Measurements from ENCODE around the gene ORAI1. TPM values are rescaled to one million over a fixed set of nuclear protein-coding genes. Genes with fewer than 3 reads are reported as not detected.

Gene ORAI1
- total and polyA plus RNA-seq, 2 donors (not counting 3 experiments of a cell fraction or from before 2014, with no cell fraction given) = 30.5 to 65.4 TPM

DNA sequence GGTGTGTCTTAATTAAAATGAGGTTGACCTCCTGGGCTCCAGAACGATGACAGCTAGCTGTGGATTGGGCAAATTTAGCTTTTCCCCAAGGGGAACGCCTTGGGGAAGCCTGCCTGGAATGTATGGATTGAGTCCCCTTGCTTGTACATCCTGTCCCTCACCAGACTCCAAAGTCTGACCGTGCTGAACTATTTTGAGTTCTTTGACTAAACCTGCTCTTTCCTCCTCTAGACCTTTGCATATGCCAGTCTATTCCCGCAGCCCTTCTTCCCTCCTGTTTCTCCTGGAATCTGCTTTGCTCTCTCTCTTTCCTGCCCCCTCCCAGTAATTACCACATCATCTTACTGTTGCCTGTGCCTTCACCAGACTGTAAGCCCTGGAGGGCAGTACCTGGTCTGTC lies 34.0 kb upstream of the ORAI1 start:
- Histone ChIP-seq H3K36me3 (ENCODE audit: control insufficient read depth in 2 of 2, extremely low read depth in 1 of 2, insufficient read depth in 2 of 2, low read length in 2 of 2) (no peaks in the 10 kb centered on the region), H3K79me2 (ENCODE audit: control insufficient read depth, insufficient read depth, low read length) (no peaks in the 10 kb centered on the region), H3K9me1 (replicated peaks; ENCODE audit: control insufficient read depth, extremely low read depth, insufficient read depth, low read length) (no peaks in the 10 kb centered on the region), H4K20me1 (replicated peaks; ENCODE audit: control insufficient read depth, extremely low read depth, insufficient read depth, low read length) (no peaks in the 10 kb centered on the region), H3K4me1 (ENCODE audit: control insufficient read depth, extremely low read depth, insufficient read depth, low read length) (peaks cover 4% of the 10 kb centered on the region), H3K9ac (replicated peaks; ENCODE audit: extremely low read depth, insufficient read depth, low read length) (no peak overlapping the region), H2AFZ (ENCODE audit: low read depth, low read length) (no peak overlapping the region), H3K27ac (ENCODE audit: insufficient read depth, low read depth, low read length) (no peak overlapping the region), H3K27me3 (ENCODE audit: control insufficient read depth in 2 of 2, insufficient read depth in 2 of 2, low read length in 2 of 2) (no peaks in the 10 kb centered on the region), H3K4me3 (replicated peaks in 1 of 3; ENCODE audit: insufficient read depth in 1 of 3, low read depth in 1 of 3, low read length in 3 of 3) (no peak overlapping the region), H3K4me2 (ENCODE audit: insufficient read depth, low read length) (no peak overlapping the region), H3K9me3 (replicated peaks; ENCODE audit: control insufficient read depth, insufficient read depth, low read length) (no peaks in the 10 kb centered on the region)
- intact Hi-C loops (cut with micrococcal nuclease) (no loop called here), dilution Hi-C loops (cut with MboI; ENCODE audit: extremely low pct_ligation_motif_present, low sequenced_read_pairs) (no loop called here)
- DNase-seq (ENCODE audit: low read depth, low spot score) = no peak
- TF ChIP-seq GATA2 (IDR thresholded peaks at IDR 0.05; ENCODE audit: insufficient read depth, insufficient read length, low read depth, low read length) (no peak), JUN (IDR thresholded peaks at IDR 0.05; ENCODE audit: borderline replicate concordance, insufficient read depth, insufficient read length, low read depth) (no peak), MYC (IDR thresholded peaks at IDR 0.05; ENCODE audit: low read depth, low read length) (no peak), POLR2A (IDR thresholded peaks at IDR 0.05; ENCODE audit: low read depth, low read length) (no peak), EZH2 (IDR thresholded peaks at IDR 0.05; ENCODE audit: borderline replicate concordance, low read depth, low read length, severe bottlenecking) (no peak), FOS (IDR thresholded peaks at IDR 0.05; ENCODE audit: borderline replicate concordance, insufficient read depth, low read length) (no peak), POLR2AphosphoS5 (IDR thresholded peaks at IDR 0.05; ENCODE audit: insufficient read depth, low read depth, low read length) (no peak)
- TF ChIP-seq, protein P1, sequence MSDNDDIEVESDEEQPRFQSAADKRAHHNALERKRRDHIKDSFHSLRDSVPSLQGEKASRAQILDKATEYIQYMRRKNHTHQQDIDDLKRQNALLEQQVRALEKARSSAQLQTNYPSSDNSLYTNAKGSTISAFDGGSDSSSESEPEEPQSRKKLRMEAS (IDR thresholded peaks at IDR 0.05; ENCODE audit: insufficient read depth, insufficient read length) = no peak
- TF ChIP-seq, protein P2, sequence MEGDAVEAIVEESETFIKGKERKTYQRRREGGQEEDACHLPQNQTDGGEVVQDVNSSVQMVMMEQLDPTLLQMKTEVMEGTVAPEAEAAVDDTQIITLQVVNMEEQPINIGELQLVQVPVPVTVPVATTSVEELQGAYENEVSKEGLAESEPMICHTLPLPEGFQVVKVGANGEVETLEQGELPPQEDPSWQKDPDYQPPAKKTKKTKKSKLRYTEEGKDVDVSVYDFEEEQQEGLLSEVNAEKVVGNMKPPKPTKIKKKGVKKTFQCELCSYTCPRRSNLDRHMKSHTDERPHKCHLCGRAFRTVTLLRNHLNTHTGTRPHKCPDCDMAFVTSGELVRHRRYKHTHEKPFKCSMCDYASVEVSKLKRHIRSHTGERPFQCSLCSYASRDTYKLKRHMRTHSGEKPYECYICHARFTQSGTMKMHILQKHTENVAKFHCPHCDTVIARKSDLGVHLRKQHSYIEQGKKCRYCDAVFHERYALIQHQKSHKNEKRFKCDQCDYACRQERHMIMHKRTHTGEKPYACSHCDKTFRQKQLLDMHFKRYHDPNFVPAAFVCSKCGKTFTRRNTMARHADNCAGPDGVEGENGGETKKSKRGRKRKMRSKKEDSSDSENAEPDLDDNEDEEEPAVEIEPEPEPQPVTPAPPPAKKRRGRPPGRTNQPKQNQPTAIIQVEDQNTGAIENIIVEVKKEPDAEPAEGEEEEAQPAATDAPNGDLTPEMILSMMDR (IDR thresholded peaks at IDR 0.05; ENCODE audit: extremely low read depth in 1 of 2, insufficient read depth in 1 of 2, low read depth in 1 of 2, low read length in 2 of 2) = no peak
- BruUV-seq (replicated peaks) = no TSS peak
- ChIA-PET POLR2A (no interaction called here), CTCF (interaction anchor here (1.2 kb wide), 1 partner anchor 40 kb away, joined by 6 read pairs; no protein-coding TSS in a partner anchor)
- FAIRE-seq = no peak
